ENCODE measurements around the gene ADGRG6. TPM values are rescaled to one million over a fixed set of nuclear protein-coding genes. Genes with fewer than 3 reads are reported as not detected.
"Not testable (repeated sequence)": the region's sequence is repeated elsewhere in the genome, so short reads cannot be mapped to it uniquely, and the experiment has no call there.

The ADGRG6 gene
- polyA plus RNA-seq, 3 donors: 25.8 to 36.5 (median 28.8) TPM

- DNase-seq: no peak
Observed at GRCh38 chr6:142401838-142402237, 100.0 kb downstream of the ADGRG6 start.

GRCh38 chr6:142404751-142405150, 102.9 kb downstream of the ADGRG6 start:
- no peak for DNase-seq

GRCh38 chr6:142406131-142406530, 104.3 kb downstream of the ADGRG6 start:
- DNase-seq: no peak

- no peak for DNase-seq
Observed at GRCh38 chr6:142407685-142408273, 106.0 kb downstream of the ADGRG6 start.

- DNase-seq: no peak
Observed at GRCh38 chr6:142408409-142408808, 106.6 kb downstream of the ADGRG6 start.

- no peak for DNase-seq
Observed at GRCh38 chr6:142409794-142410193, 108.0 kb downstream of the ADGRG6 start.

GRCh38 chr6:142411145-142411544, 109.3 kb downstream of the ADGRG6 start:
- no peak for DNase-seq

GRCh38 chr6:142412241-142412640, 110.4 kb downstream of the ADGRG6 start:
- DNase-seq: no peak

GRCh38 chr6:142412658-142413057, 110.9 kb downstream of the ADGRG6 start:
- no peak for DNase-seq

- DNase-seq: no peak
Observed at GRCh38 chr6:142413111-142413510, 111.3 kb downstream of the ADGRG6 start.

GRCh38 chr6:142414462-142415250, 112.8 kb downstream of the ADGRG6 start:
- DNase-seq: no peak

GRCh38 chr6:142416179-142416578, 114.4 kb downstream of the ADGRG6 start:
- DNase-seq: no peak

- no peak for DNase-seq
Observed at GRCh38 chr6:142416686-142417085, 114.9 kb downstream of the ADGRG6 start.

GRCh38 chr6:142417331-142417750, 115.5 kb downstream of the ADGRG6 start:
- no peak for DNase-seq

- DNase-seq: no peak
Observed at GRCh38 chr6:142419071-142419470, 117.3 kb downstream of the ADGRG6 start.

- DNase-seq: no peak
Observed at GRCh38 chr6:142420802-142421201, 119.0 kb downstream of the ADGRG6 start.

- DNase-seq: no peak
Observed at GRCh38 chr6:142421285-142422117, 119.7 kb downstream of the ADGRG6 start.

- not testable (repeated sequence) for DNase-seq
Observed at GRCh38 chr6:142426444-142427132, 124.8 kb downstream of the ADGRG6 start.

GRCh38 chr6:142428468-142428867, 126.7 kb downstream of the ADGRG6 start:
- DNase-seq: not testable (repeated sequence)

GRCh38 chr6:142429195-142429594, 127.4 kb downstream of the ADGRG6 start:
- no peak for DNase-seq

- no peak for DNase-seq
Observed at GRCh38 chr6:142433419-142433818, 131.6 kb downstream of the ADGRG6 start.

- no peak for DNase-seq
Observed at GRCh38 chr6:142438898-142439297, 137.1 kb downstream of the ADGRG6 start.
